GM23248 (cell line): ENCODE measurements around the gene EFCAB13. TPM values are rescaled to one million over a fixed set of nuclear protein-coding genes. Genes with fewer than 3 reads are reported as not detected.

Source experiments
- DNase-seq: peaks from one replicate; pipeline ENCODE4 v3.0.0-alpha.2; 2015
- H2AFZ ChIP-seq: fragments of 200-600 bp; sonication (generic); 2 replicates; pipeline ENCODE4 v1.6.1; 2016; ENCODE audit warnings: antibody characterized with exemption
- H3F3A ChIP-seq: fragments of 200-600 bp; sonication (generic); 2 replicates; pipeline ENCODE4 v1.6.1; 2016; ENCODE audit warnings: mild to moderate bottlenecking, antibody characterized with exemption, mixed run types; ENCODE audit not compliant: insufficient read depth
- H3K27ac ChIP-seq: fragments of 200-600 bp; sonication (generic); 2 replicates; pipeline ENCODE4 v1.5.1; 2016; ENCODE audit warnings: mild to moderate bottlenecking
- H3K27me3 ChIP-seq: fragments of 200-600 bp; sonication (generic); replicated peaks from 2 replicates; pipeline ENCODE4 v1.6.1; 2016; ENCODE audit warnings: mild to moderate bottlenecking; ENCODE audit not compliant: insufficient read depth
- H3K36me3 ChIP-seq: fragments of 200-600 bp; sonication (generic); 2 replicates; pipeline ENCODE4 v1.6.1; 2016; ENCODE audit warnings: low read depth, mild to moderate bottlenecking
- H3K4me1 ChIP-seq: fragments of 200-600 bp; sonication (generic); 2 replicates; pipeline ENCODE4 v1.6.1; 2016; ENCODE audit warnings: mild to moderate bottlenecking; ENCODE audit not compliant: insufficient read depth
- H3K4me2 ChIP-seq: fragments of 200-600 bp; sonication (generic); one replicate; pipeline ENCODE4 v1.6.1; 2016; ENCODE audit warnings: mild to moderate bottlenecking; ENCODE audit not compliant: unreplicated experiment
- H3K4me3 ChIP-seq: fragments of 200-600 bp; sonication (generic); 2 replicates; pipeline ENCODE4 v1.5.1; 2016; ENCODE audit warnings: mild to moderate bottlenecking
- H3K79me2 ChIP-seq: fragments of 200-600 bp; sonication (generic); 2 replicates; pipeline ENCODE4 v1.6.1; 2016; ENCODE audit warnings: mild to moderate bottlenecking; ENCODE audit not compliant: insufficient read depth
- H3K9ac ChIP-seq: fragments of 200-600 bp; sonication (generic); 2 replicates; pipeline ENCODE4 v1.6.1; 2016; ENCODE audit warnings: mild to moderate bottlenecking
- H3K9me2 ChIP-seq: fragments of 200-600 bp; sonication (generic); 2 replicates; pipeline ENCODE4 v1.6.1; 2016; ENCODE audit warnings: mixed run types, mild to moderate bottlenecking, moderate library complexity; ENCODE audit not compliant: insufficient read depth
- H3K9me3 ChIP-seq: fragments of 200-600 bp; sonication (generic); one replicate; pipeline ENCODE4 v1.6.1; 2017; ENCODE audit warnings: low read depth
- H4K20me1 ChIP-seq: fragments of 200-600 bp; sonication (generic); 2 replicates; pipeline ENCODE4 v1.6.0; 2016; ENCODE audit not compliant: insufficient read depth
- EZH2 ChIP-seq: fragments of 200-600 bp; sonication (generic); IDR thresholded peaks from 2 replicates; pipeline ENCODE4 v1.6.1; 2018; ENCODE audit warnings: antibody characterized with exemption, mild to moderate bottlenecking; ENCODE audit not compliant: insufficient read depth, poor library complexity, severe bottlenecking
- EZH2phosphoT487 ChIP-seq: fragments of 200-600 bp; sonication (generic); IDR thresholded peaks from 2 replicates; pipeline ENCODE4 v1.6.1; 2018; ENCODE audit warnings: antibody characterized with exemption, moderate library complexity, mild to moderate bottlenecking, low read depth; ENCODE audit not compliant: insufficient read depth
- WGBS, 2 experiments: methylation state at CpG; one replicate each; pipeline ENCODE4 v1.1.6; 2015 to 2017; ENCODE audit warnings: low lambda C conversion rate in 2 of 2, low coverage in 1 of 2; ENCODE audit errors: missing lambda C conversion rate in 2 of 2; 5-methylcytosine and 5-hydroxymethylcytosine counted together
- in situ Hi-C: fragments of 300-500 bp; cut with MboI; formaldehyde crosslinking; loops from 2 replicates; pipeline ENCODE4 v1.15.0; 2020
- polyA plus RNA-seq: library from polyadenylated mRNA; unstranded; fragments of >200 nt; fragmentation: Nextera tagmentation; extraction: Ambion mirVana; gene quantifications from 2 replicates; pipeline ENCODE4 v1.2.1, GENCODE V29; 2016
- total RNA-seq: library from RNA; depleted of rRNA; stranded (reverse); fragments of >200 nt; shearing (Covaris generic); gene quantifications from 2 replicates; pipeline ENCODE4 v1.2.3, GENCODE V29; 2014

Gene EFCAB13
- total and polyA plus RNA-seq, 2 experiments from 2014 or later, result 0.98 to 1.4 TPM

- no peaks in the 10 kb centered on the region for H3K9me3 ChIP-seq
- in situ Hi-C loops, result no loop called here
- H3K4me1 ChIP-seq, result no peaks in the 10 kb centered on the region
- no peaks in the 10 kb centered on the region for H3K27me3 ChIP-seq
- no peak overlapping the region for H2AFZ ChIP-seq
- no peaks in the 10 kb centered on the region for H3F3A ChIP-seq
- no peak overlapping the region for H3K9ac ChIP-seq
- no peaks in the 10 kb centered on the region for H3K36me3 ChIP-seq
- 38 to 60% methylated on average over 1 of the region's 1 CpG for WGBS, 2 experiments
- no peak overlapping the region for H3K4me3 ChIP-seq
- H3K9me2 ChIP-seq, result no peaks in the 10 kb centered on the region
- H4K20me1 ChIP-seq, result no peaks in the 10 kb centered on the region
- H3K4me2 ChIP-seq, result no peak overlapping the region
- no peaks in the 10 kb centered on the region for H3K79me2 ChIP-seq
- DNase-seq, result no peak
- no peak for TF ChIP-seq EZH2phosphoT487
- no peak for TF ChIP-seq EZH2
- H3K27ac ChIP-seq, result no peak overlapping the region
These were observed 76.6 kb downstream of the EFCAB13 start for GRCh38 chr17:47400333-47400732.

- no peaks in the 10 kb centered on the region for H3F3A ChIP-seq
- no peaks in the 10 kb centered on the region for H3K27me3 ChIP-seq
- no peaks in the 10 kb centered on the region for H3K36me3 ChIP-seq
- H3K79me2 ChIP-seq, result no peaks in the 10 kb centered on the region
- in situ Hi-C loops, result no loop called here
- H3K4me3 ChIP-seq, result no peak overlapping the region
- H3K9me3 ChIP-seq, result no peaks in the 10 kb centered on the region
- H3K4me2 ChIP-seq, result no peak overlapping the region
- H3K4me1 ChIP-seq, result no peaks in the 10 kb centered on the region
- no peak overlapping the region for H2AFZ ChIP-seq
- no peak overlapping the region for H3K9ac ChIP-seq
- WGBS, 2 experiments, result 84 to 91% methylated on average over 2 of the region's 2 CpGs
- no peak overlapping the region for H3K27ac ChIP-seq
- DNase-seq, result no peak
- no peaks in the 10 kb centered on the region for H4K20me1 ChIP-seq
- no peaks in the 10 kb centered on the region for H3K9me2 ChIP-seq
- TF ChIP-seq EZH2 (no peak), EZH2phosphoT487 (no peak)
These were observed 77.3 kb downstream of the EFCAB13 start for GRCh38 chr17:47401100-47401499.

- H3K79me2 ChIP-seq, result no peaks in the 10 kb centered on the region
- H3K36me3 ChIP-seq, result no peaks in the 10 kb centered on the region
- TF ChIP-seq EZH2phosphoT487, result no peak
- no peak for TF ChIP-seq EZH2
- H4K20me1 ChIP-seq, result no peaks in the 10 kb centered on the region
- H3K4me2 ChIP-seq, result no peak overlapping the region
- H3K27me3 ChIP-seq, result no peaks in the 10 kb centered on the region
- H3F3A ChIP-seq, result no peaks in the 10 kb centered on the region
- H3K4me3 ChIP-seq, result no peak overlapping the region
- H2AFZ ChIP-seq, result no peak overlapping the region
- no peak for DNase-seq
- no peak overlapping the region for H3K9ac ChIP-seq
- in situ Hi-C loops, result no loop called here
- no peak overlapping the region for H3K27ac ChIP-seq
- H3K9me3 ChIP-seq, result no peaks in the 10 kb centered on the region
- H3K9me2 ChIP-seq, result no peaks in the 10 kb centered on the region
- no peaks in the 10 kb centered on the region for H3K4me1 ChIP-seq
- WGBS, 2 experiments, result 94 to 97% methylated on average over 3 of the region's 3 CpGs
These were observed 80.3 kb downstream of the EFCAB13 start for GRCh38 chr17:47404006-47404405.

GRCh38 chr17:47404875-47405274 is 81.1 kb downstream of the EFCAB13 start:
- H3K27ac ChIP-seq, result no peak overlapping the region
- H3K79me2 ChIP-seq, result no peaks in the 10 kb centered on the region
- H3K9ac ChIP-seq, result no peak overlapping the region
- no peaks in the 10 kb centered on the region for H3K9me2 ChIP-seq
- in situ Hi-C loops, result no loop called here
- DNase-seq, result no peak
- no peak for TF ChIP-seq EZH2
- no peak for TF ChIP-seq EZH2phosphoT487
- H3K9me3 ChIP-seq, result no peaks in the 10 kb centered on the region
- no peaks in the 10 kb centered on the region for H3F3A ChIP-seq
- H2AFZ ChIP-seq, result no peak overlapping the region
- no peaks in the 10 kb centered on the region for H3K36me3 ChIP-seq
- no peaks in the 10 kb centered on the region for H3K27me3 ChIP-seq
- H3K4me2 ChIP-seq, result no peak overlapping the region
- no peak overlapping the region for H3K4me3 ChIP-seq
- no peaks in the 10 kb centered on the region for H3K4me1 ChIP-seq
- H4K20me1 ChIP-seq, result no peaks in the 10 kb centered on the region

- Histone ChIP-seq H3K9ac (no peak overlapping the region), H3K9me3 (no peaks in the 10 kb centered on the region)
These were observed 90.1 kb downstream of the EFCAB13 start for GRCh38 chr17:47413872-47414271.

More at GRCh38 chr17:47413872-47414271, 90.1 kb downstream of the EFCAB13 start:
- in situ Hi-C loops, result no loop called here
- Histone ChIP-seq H3K79me2 (no peaks in the 10 kb centered on the region), H3F3A (no peaks in the 10 kb centered on the region), H3K4me2 (no peak overlapping the region), H3K27ac (no peak overlapping the region), H2AFZ (no peak overlapping the region), H3K4me3 (no peak overlapping the region), H3K9me2 (0 out of 2 replicates have a peak, but pooled peaks cover 3% of the 10 kb centered on the region), H3K27me3 (no peaks in the 10 kb centered on the region), H4K20me1 (no peaks in the 10 kb centered on the region), H3K4me1 (no peaks in the 10 kb centered on the region), H3K36me3 (no peaks in the 10 kb centered on the region)
- 98% methylated on average over 3 of the region's 3 CpGs for WGBS, 2 experiments
- TF ChIP-seq EZH2phosphoT487 (no peak), EZH2 (no peak)
- peak; percentile 40 for DNase-seq
